Endothelial cell of umbilical vein (primary cell): ENCODE data around the gene AHSA1. TPM values are rescaled to one million over a fixed set of nuclear protein-coding genes. Genes with fewer than 3 reads are reported as not detected.
"Not testable (repeated sequence)": the region's sequence is repeated elsewhere in the genome, so short reads cannot be mapped to it uniquely, and the experiment has no call there.

Source experiments
- BruUV-seq: library from RNA; stranded (reverse); fragments of 400-500 nt; replicated peaks from 2 replicates; lab custom pipeline; 2021; lab: Mats Ljungman, UMichigan
- CTCF ChIA-PET: fragments of 300-600, 350-600 bp; sonication (Branson Sonifier 250); formaldehyde crosslinking; loops from one replicate; lab custom pipeline; 2021; ENCODE audit warnings: antibody characterized with exemption, inconsistent platforms; lab: Charles Lee
- POLR2A ChIA-PET: fragments of 300-600, 350-600 bp; sonication (Branson Sonifier 250); formaldehyde crosslinking; loops from one replicate; lab custom pipeline; 2021; ENCODE audit warnings: antibody characterized with exemption, inconsistent platforms; lab: Charles Lee
- DNase-seq: peaks from one replicate; pipeline ENCODE4 v3.0.0-alpha.2; 2011; ENCODE audit warnings: low read depth, low spot score
- FAIRE-seq: peaks from 2 replicates; lab custom pipeline; 2011; peaks lifted over from hg19 to GRCh38; lab: Jason Lieb, UNC
- H2AFZ ChIP-seq: 2 replicates; pipeline ENCODE4 v1.6.0; 2012; ENCODE audit warnings: low read depth, low read length, control low read depth, inconsistent platforms
- H3K27ac ChIP-seq: 2 replicates; pipeline ENCODE4 v1.5.1; 2011; ENCODE audit warnings: low read depth, mild to moderate bottlenecking, control low read depth, low read length, moderate library complexity; ENCODE audit not compliant: insufficient read depth
- H3K27me3 ChIP-seq, 2 experiments: 2 replicates each; pipeline versions ENCODE4 v1.6.0 to v1.6.1; 2011; ENCODE audit warnings: low read length in 2 of 2, mixed read lengths in 1 of 2; ENCODE audit not compliant: control insufficient read depth in 2 of 2, insufficient read depth in 2 of 2
- H3K36me3 ChIP-seq, 2 experiments: 2 replicates in 1 of 2; 3 replicates in 1 of 2; pipeline ENCODE4 v1.5.1; 2011; ENCODE audit warnings: low read length in 2 of 2, mild to moderate bottlenecking in 1 of 2, moderate library complexity in 1 of 2; ENCODE audit not compliant: control insufficient read depth in 2 of 2, insufficient read depth in 2 of 2; ENCODE audit errors: extremely low read depth in 1 of 2
- H3K4me1 ChIP-seq: 3 replicates; pipeline ENCODE4 v1.5.1; 2011; ENCODE audit warnings: mild to moderate bottlenecking, low read length; ENCODE audit not compliant: control insufficient read depth, insufficient read depth; ENCODE audit errors: extremely low read depth
- H3K4me2 ChIP-seq: 2 replicates; pipeline ENCODE4 v1.6.1; 2011; ENCODE audit warnings: low read length, control low read depth, mixed read lengths; ENCODE audit not compliant: insufficient read depth
- H3K4me3 ChIP-seq, 3 experiments: fragments of 200-600 bp in 1 of 3; sonication (generic), shearing (Covaris generic) in 1 of 3; replicated peaks in 1 of 3; 2 replicates each; pipeline ENCODE4 v1.5.1; 2011 to 2016; ENCODE audit warnings: control low read depth in 3 of 3, low read length in 3 of 3, mild to moderate bottlenecking in 2 of 3, inconsistent platforms in 1 of 3, low read depth in 1 of 3, moderate library complexity in 1 of 3; ENCODE audit not compliant: insufficient read depth in 1 of 3
- H3K79me2 ChIP-seq: 2 replicates; pipeline ENCODE4 v1.6.0; 2012; ENCODE audit warnings: low read length, inconsistent platforms; ENCODE audit not compliant: control insufficient read depth, insufficient read depth
- H3K9ac ChIP-seq: replicated peaks from 2 replicates; pipeline ENCODE3; 2011; ENCODE audit warnings: low read length, control low read depth; ENCODE audit not compliant: insufficient read depth; ENCODE audit errors: extremely low read depth
- H3K9me1 ChIP-seq: replicated peaks from 3 replicates; pipeline ENCODE4 v1.6.0; 2011; ENCODE audit warnings: mild to moderate bottlenecking, low read length; ENCODE audit not compliant: control insufficient read depth, insufficient read depth; ENCODE audit errors: extremely low read depth
- H3K9me3 ChIP-seq: replicated peaks from 2 replicates; pipeline ENCODE4 v1.5.1; 2012; ENCODE audit warnings: low read length, inconsistent platforms; ENCODE audit not compliant: control insufficient read depth, insufficient read depth
- H4K20me1 ChIP-seq: replicated peaks from 2 replicates; pipeline ENCODE3; 2011; ENCODE audit warnings: mild to moderate bottlenecking, low read length; ENCODE audit not compliant: control insufficient read depth, insufficient read depth; ENCODE audit errors: extremely low read depth
- CTCF ChIP-seq, 2 donors: IDR thresholded peaks; 1 replicate in 1 of 2; 2 replicates in 1 of 2; pipeline ENCODE4 v1.5.1; 2011; ENCODE audit warnings: low read length in 2 of 2, mild to moderate bottlenecking in 2 of 2, moderate library complexity in 2 of 2, control low read depth in 1 of 2, inconsistent platforms in 1 of 2, low read depth in 1 of 2; ENCODE audit not compliant: insufficient read depth in 1 of 2; ENCODE audit errors: extremely low read depth in 1 of 2
- GATA2 ChIP-seq: IDR thresholded peaks from 2 replicates; pipeline ENCODE4 v1.7.0; 2011; ENCODE audit warnings: low read depth, mild to moderate bottlenecking, moderate library complexity, mixed read lengths, low read length; ENCODE audit not compliant: insufficient read length, insufficient read depth
- JUN ChIP-seq: IDR thresholded peaks from 2 replicates; pipeline ENCODE4 v1.6.1; 2011; ENCODE audit warnings: borderline replicate concordance, low read depth; ENCODE audit not compliant: insufficient read length, insufficient read depth
- MYC ChIP-seq: IDR thresholded peaks from one replicate; pipeline ENCODE4 v1.6.1; 2011; ENCODE audit warnings: mild to moderate bottlenecking, low read depth, low read length
- POLR2A ChIP-seq: IDR thresholded peaks from 2 replicates; pipeline ENCODE4 v1.6.1; 2012; ENCODE audit warnings: low read depth, mild to moderate bottlenecking, control low read depth, low read length
- dilution Hi-C: fragments of 300-500 bp; cut with MboI; formaldehyde crosslinking; loops from one replicate; pipeline ENCODE4 v1.15.0; 2019; ENCODE audit warnings: low sequenced_read_pairs; ENCODE audit not compliant: extremely low pct_ligation_motif_present
- intact Hi-C: fragments of 100-400 bp; cut with micrococcal nuclease; formaldehyde crosslinking; loops from one replicate; pipeline ENCODE4 v1.10.0; 2022
- polyA plus RNA-seq, 4 experiments: library from polyadenylated mRNA; depleted of rRNA in 3 of 4; stranded (reverse) in 3 of 4; unstranded in 1 of 4; fragments of >200 nt; gene quantifications; 2 replicates each; pipeline versions ENCODE4 v1.2.1 to v1.2.3, GENCODE V29; 2011 to 2012; ENCODE audit warnings: missing spikeins in 1 of 4
- total RNA-seq: library from RNA; stranded (reverse); gene quantifications from 2 replicates; pipeline ENCODE4 v1.2.3, GENCODE V29; 2021
- TF ChIP-seq, protein P1 (sequence below): IDR thresholded peaks from 2 replicates; pipeline ENCODE4 v1.6.1; 2011; ENCODE audit not compliant: insufficient read depth, insufficient read length

AHSA1 gene
- total and polyA plus RNA-seq, 2 donors (not counting 3 experiments of a cell fraction or from before 2014, with no cell fraction given) = 122 to 166 TPM

DNA sequence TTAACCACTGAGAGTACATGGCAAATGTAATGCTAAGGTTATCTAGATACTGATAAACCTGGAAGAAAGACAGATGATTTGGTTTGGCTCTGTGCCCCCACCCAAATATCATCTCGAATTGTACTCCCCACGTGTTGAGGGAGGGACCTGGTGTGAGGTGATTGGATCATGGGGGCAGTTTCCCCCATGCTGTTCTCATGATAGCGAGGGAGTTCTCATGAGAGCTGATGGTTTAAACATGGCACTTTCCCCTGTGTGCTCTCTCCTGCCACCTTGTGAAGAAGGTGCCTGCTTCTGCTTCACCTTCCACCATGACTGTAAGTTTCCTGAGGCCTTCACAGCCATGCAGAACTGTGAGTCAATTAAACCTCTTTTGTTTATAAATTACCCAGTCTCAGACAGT lies 48.8 kb upstream of the AHSA1 start:
- H3K4me1 ChIP-seq = no peaks in the 10 kb centered on the region
- FAIRE-seq (no peak), DNase-seq (no peak)
- no peaks in the 10 kb centered on the region for H3K27me3 ChIP-seq
- no peak overlapping the region for H3K27ac ChIP-seq
- H3K4me3 ChIP-seq = no peak overlapping the region
- dilution Hi-C loops = no loop called here
- H3K9me3 ChIP-seq = no peaks in the 10 kb centered on the region
- H3K79me2 ChIP-seq = no peaks in the 10 kb centered on the region
- BruUV-seq = no TSS peak
- H2AFZ ChIP-seq = no peak overlapping the region
- no peak overlapping the region for H3K9ac ChIP-seq
- ChIA-PET CTCF (interaction anchor here (0.7 to 1.0 kb wide), 2 partner anchors 256 to 536 kb away, joined by 3 read pairs; no protein-coding TSS in a partner anchor), POLR2A (no interaction called here)
- TF ChIP-seq JUN (no peak), POLR2A (no peak), GATA2 (no peak), MYC (no peak), CTCF (IDR thresholded peaks at IDR 0.05; ENCODE audit: extremely low read depth in 1 of 2, insufficient read depth in 1 of 2, low read depth in 1 of 2, low read length in 2 of 2) (peak in 1 of 2 donors; percentile 11)
- TF ChIP-seq, protein P1, sequence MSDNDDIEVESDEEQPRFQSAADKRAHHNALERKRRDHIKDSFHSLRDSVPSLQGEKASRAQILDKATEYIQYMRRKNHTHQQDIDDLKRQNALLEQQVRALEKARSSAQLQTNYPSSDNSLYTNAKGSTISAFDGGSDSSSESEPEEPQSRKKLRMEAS = no peak
- intact Hi-C loops = no loop called here
- no peak overlapping the region for H3K4me2 ChIP-seq
- no peaks in the 10 kb centered on the region for H4K20me1 ChIP-seq
- H3K9me1 ChIP-seq = no peaks in the 10 kb centered on the region
- H3K36me3 ChIP-seq = no peaks in the 10 kb centered on the region

DNA sequence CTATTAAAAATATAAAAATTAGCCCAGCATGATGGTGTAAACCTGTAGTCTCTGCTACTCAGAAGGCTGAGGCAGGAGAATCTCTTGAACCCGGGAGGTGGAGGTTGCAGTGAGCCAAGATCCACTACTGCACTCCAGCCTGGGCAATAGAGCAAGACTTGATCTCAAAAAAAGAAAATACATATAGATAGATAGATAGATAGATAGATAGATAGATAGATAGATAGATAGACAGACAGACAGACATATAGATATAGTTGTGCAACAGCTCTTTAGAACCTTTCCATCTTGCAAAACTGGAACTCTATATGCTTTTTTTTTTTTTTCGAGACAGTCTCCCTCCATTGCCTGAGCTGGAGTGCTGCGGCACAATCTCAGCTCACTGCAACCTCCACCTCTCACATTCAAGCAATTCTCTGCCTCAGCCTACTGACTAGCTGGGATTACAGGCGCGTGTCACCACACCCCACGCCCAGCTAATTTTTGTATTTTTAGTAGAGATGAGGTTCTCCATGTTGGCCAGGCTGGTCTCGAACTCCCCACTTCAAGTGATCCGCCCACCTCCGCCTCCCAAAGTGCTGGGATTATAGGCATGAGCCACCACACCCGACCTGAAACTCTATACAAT lies 42.4 kb upstream of the AHSA1 start:
- H3K9me1 ChIP-seq, H3K27ac ChIP-seq, H2AFZ ChIP-seq, intact Hi-C loops, H3K79me2 ChIP-seq, BruUV-seq, H3K36me3 ChIP-seq, CTCF ChIA-PET, H3K27me3 ChIP-seq, POLR2A ChIA-PET, DNase-seq, H3K4me2 ChIP-seq, dilution Hi-C loops, H4K20me1 ChIP-seq, H3K9ac ChIP-seq, H3K4me3 ChIP-seq, H3K9me3 ChIP-seq, FAIRE-seq, H3K4me1 ChIP-seq: not testable (repeated sequence)

- BruUV-seq, dilution Hi-C loops, POLR2A ChIA-PET, FAIRE-seq, H3K9me1 ChIP-seq, H3K9ac ChIP-seq, H3K27me3 ChIP-seq, H3K4me2 ChIP-seq, CTCF ChIA-PET, H3K4me3 ChIP-seq, H2AFZ ChIP-seq, intact Hi-C loops, H3K36me3 ChIP-seq, H3K9me3 ChIP-seq, DNase-seq, H3K79me2 ChIP-seq, H3K27ac ChIP-seq, H3K4me1 ChIP-seq, H4K20me1 ChIP-seq: not testable (repeated sequence)
These were observed 41.8 kb upstream of the AHSA1 start for GRCh38 chr14:77416098-77416497.
